ENCODE data around the gene ATP5F1D. TPM values are rescaled to one million over a fixed set of nuclear protein-coding genes. Genes with fewer than 3 reads are reported as not detected.

The ATP5F1D gene
- total and polyA plus RNA-seq, 2 of the 13 experiments (the other 11 are each of a cell fraction or from before 2014, with no cell fraction given): 39.4 to 78.7 TPM

- CTCF ChIA-PET (ENCODE audit: low intra/inter-chr PET ratio, low total read pairs): no interaction called here
- TF ChIP-seq HNRNPLL (IDR thresholded peaks at IDR 0.05; ENCODE audit: low read depth, low read length, poor library complexity, severe bottlenecking) (no peak), HHEX (CRISPR knock-in tag; IDR thresholded peaks at IDR 0.05) (no peak), TEF (CRISPR knock-in tag; IDR thresholded peaks at IDR 0.05) (no peak), ATF7 (IDR thresholded peaks at IDR 0.05) (no peak), ATF7 (CRISPR knock-in tag; IDR thresholded peaks at IDR 0.05) (no peak), KAT2B (IDR thresholded peaks at IDR 0.05; ENCODE audit: borderline replicate concordance, low read depth, low read length) (no peak), REST (IDR thresholded peaks at IDR 0.05; ENCODE audit: borderline replicate concordance in 1 of 2, low read depth in 1 of 2, low read length in 2 of 2) (no peak), AGO1 (IDR thresholded peaks at IDR 0.05; ENCODE audit: low read depth, low read length, poor library complexity, severe bottlenecking) (no peak), ZNF24 (IDR thresholded peaks at IDR 0.05) (no peak), SMAD3 (CRISPR knock-in tag; IDR thresholded peaks at IDR 0.05) (no peak), FOXP1 (IDR thresholded peaks at IDR 0.05) (no peak), FOXP1 (CRISPR knock-in tag; IDR thresholded peaks at IDR 0.05) (no peak), ZNF784 (CRISPR knock-in tag; IDR thresholded peaks at IDR 0.05; ENCODE audit: borderline replicate concordance) (no peak), ZNF543 (CRISPR knock-in tag; IDR thresholded peaks at IDR 0.05) (no peak), SCMH1 (CRISPR knock-in tag; IDR thresholded peaks at IDR 0.05; ENCODE audit: borderline replicate concordance) (no peak), ZSCAN31 (CRISPR knock-in tag; IDR thresholded peaks at IDR 0.05; ENCODE audit: low read depth) (no peak)
- TF ChIP-seq, protein P1, sequence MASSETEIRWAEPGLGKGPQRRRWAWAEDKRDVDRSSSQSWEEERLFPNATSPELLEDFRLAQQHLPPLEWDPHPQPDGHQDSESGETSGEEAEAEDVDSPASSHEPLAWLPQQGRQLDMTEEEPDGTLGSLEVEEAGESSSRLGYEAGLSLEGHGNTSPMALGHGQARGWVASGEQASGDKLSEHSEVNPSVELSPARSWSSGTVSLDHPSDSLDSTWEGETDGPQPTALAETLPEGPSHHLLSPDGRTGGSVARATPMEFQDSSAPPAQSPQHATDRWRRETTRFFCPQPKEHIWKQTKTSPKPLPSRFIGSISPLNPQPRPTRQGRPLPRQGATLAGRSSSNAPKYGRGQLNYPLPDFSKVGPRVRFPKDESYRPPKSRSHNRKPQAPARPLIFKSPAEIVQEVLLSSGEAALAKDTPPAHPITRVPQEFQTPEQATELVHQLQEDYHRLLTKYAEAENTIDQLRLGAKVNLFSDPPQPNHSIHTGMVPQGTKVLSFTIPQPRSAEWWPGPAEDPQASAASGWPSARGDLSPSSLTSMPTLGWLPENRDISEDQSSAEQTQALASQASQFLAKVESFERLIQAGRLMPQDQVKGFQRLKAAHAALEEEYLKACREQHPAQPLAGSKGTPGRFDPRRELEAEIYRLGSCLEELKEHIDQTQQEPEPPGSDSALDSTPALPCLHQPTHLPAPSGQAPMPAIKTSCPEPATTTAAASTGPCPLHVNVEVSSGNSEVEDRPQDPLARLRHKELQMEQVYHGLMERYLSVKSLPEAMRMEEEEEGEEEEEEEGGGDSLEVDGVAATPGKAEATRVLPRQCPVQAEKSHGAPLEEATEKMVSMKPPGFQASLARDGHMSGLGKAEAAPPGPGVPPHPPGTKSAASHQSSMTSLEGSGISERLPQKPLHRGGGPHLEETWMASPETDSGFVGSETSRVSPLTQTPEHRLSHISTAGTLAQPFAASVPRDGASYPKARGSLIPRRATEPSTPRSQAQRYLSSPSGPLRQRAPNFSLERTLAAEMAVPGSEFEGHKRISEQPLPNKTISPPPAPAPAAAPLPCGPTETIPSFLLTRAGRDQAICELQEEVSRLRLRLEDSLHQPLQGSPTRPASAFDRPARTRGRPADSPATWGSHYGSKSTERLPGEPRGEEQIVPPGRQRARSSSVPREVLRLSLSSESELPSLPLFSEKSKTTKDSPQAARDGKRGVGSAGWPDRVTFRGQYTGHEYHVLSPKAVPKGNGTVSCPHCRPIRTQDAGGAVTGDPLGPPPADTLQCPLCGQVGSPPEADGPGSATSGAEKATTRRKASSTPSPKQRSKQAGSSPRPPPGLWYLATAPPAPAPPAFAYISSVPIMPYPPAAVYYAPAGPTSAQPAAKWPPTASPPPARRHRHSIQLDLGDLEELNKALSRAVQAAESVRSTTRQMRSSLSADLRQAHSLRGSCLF (CRISPR knock-in tag; IDR thresholded peaks at IDR 0.05; ENCODE audit: borderline replicate concordance): no peak
Measured at GRCh38 chr19:1234955-1235380, 6.6 kb upstream of the ATP5F1D start.

More at GRCh38 chr19:1234955-1235380, 6.6 kb upstream of the ATP5F1D start:
- FAIRE-seq (no peak), ATAC-seq (no peak), DNase-seq (ENCODE audit: low spot score) (no peak)
- no peaks in the 10 kb centered on the region for H3K9me3 ChIP-seq (ENCODE audit: low read length)
- BruUV-seq (replicated peaks): no TSS peak
- H3K27me3 ChIP-seq (ENCODE audit: control insufficient read depth in 1 of 2, insufficient read depth in 2 of 2, low read length in 2 of 2): no peaks in the 10 kb centered on the region
- no peak overlapping the region for H3K4me3 ChIP-seq (replicated peaks in 1 of 3; ENCODE audit: insufficient read depth in 1 of 3, low read depth in 2 of 3, low read length in 3 of 3)
- no peak overlapping the region for H3K4me2 ChIP-seq (ENCODE audit: low read depth, low read length)
- POLR2A ChIA-PET: no interaction called here
- H3K9ac ChIP-seq (ENCODE audit: insufficient read depth, low read depth, low read length): no peak overlapping the region
- intact Hi-C loops (cut with micrococcal nuclease; ENCODE audit: unreplicated experiment): no loop called here
- in situ Hi-C loops (cut with HindIII; ENCODE audit: extremely low pct_ligation_motif_present, low pct_unique_long_range_greater_than_20kb): no loop called here
- no peaks in the 10 kb centered on the region for H4K20me1 ChIP-seq (ENCODE audit: insufficient read depth, low read length)
- H3K4me1 ChIP-seq (ENCODE audit: insufficient read depth, low read length): peaks cover 43% of the 10 kb centered on the region
- no peak overlapping the region for H2AFZ ChIP-seq (ENCODE audit: low read length)
- no peak overlapping the region for H3K27ac ChIP-seq (ENCODE audit: extremely low read length, insufficient read depth, low read length)
- peaks cover 0 to 3% of the 10 kb centered on the region in 2 experiments; a peak in 1 of 5 replicates for H3K36me3 ChIP-seq (replicated peaks in 1 of 2; ENCODE audit: control insufficient read depth in 1 of 2, insufficient read depth in 2 of 2, low read length in 2 of 2)
- no peaks in the 10 kb centered on the region for H3K79me2 ChIP-seq (ENCODE audit: insufficient read depth, low read length)
- 99% methylated on average over 39 of the region's 43 CpGs for WGBS (ENCODE audit: low lambda C conversion rate)

Data from HepG2 (cell line).